SK-N-SH (cell line): ENCODE data around the gene ZNF579. TPM values are rescaled to one million over a fixed set of nuclear protein-coding genes. Genes with fewer than 3 reads are reported as not detected.

Experiments
- CTCF ChIA-PET: fragments of 300-600, 350-600 bp; formaldehyde crosslinking; extraction: SDS; loops from one replicate; lab custom pipeline; 2021; lab: Yijun Ruan, JAX
- POLR2A ChIA-PET: fragments of 350-600 bp; sonication (Branson Sonifier 250); formaldehyde crosslinking; extraction: SDS; loops from one replicate; lab custom pipeline; 2020; ENCODE audit warnings: antibody characterized with exemption, inconsistent platforms; lab: Yijun Ruan, JAX
- DNase-seq: peaks from one replicate; pipeline ENCODE4 v3.0.0; 2012
- H2AFZ ChIP-seq: fragments of 200-600 bp; sonication (generic); 2 replicates; pipeline ENCODE4 v1.8.1; 2016; ENCODE audit warnings: antibody characterized with exemption, mild to moderate bottlenecking, low read depth
- H3F3A ChIP-seq: fragments of 200-600 bp; sonication (generic); replicated peaks from 2 replicates; pipeline ENCODE3; 2016; ENCODE audit warnings: antibody characterized with exemption, mild to moderate bottlenecking; ENCODE audit not compliant: insufficient read depth
- H3K27ac ChIP-seq, 2 experiments: fragments of 200-500 bp in 1 of 2; fragments of 200-600 bp in 1 of 2; sonication (Bioruptor generic) in 1 of 2; sonication (generic), shearing (Covaris generic) in 1 of 2; 2 replicates each; pipeline versions ENCODE4 v1.5.1 to v1.6.1; 2014 to 2016; ENCODE audit warnings: low read depth in 2 of 2, inconsistent platforms in 1 of 2, low read length in 1 of 2, mild to moderate bottlenecking in 1 of 2, mixed read lengths in 1 of 2
- H3K27me3 ChIP-seq: fragments of 200-600 bp; sonication (generic), shearing (Covaris generic); 2 replicates; pipeline ENCODE4 v1.6.1; 2016; ENCODE audit warnings: mixed run types; ENCODE audit not compliant: insufficient read depth
- H3K36me3 ChIP-seq, 2 experiments: fragments of 200-500 bp in 1 of 2; fragments of 200-600 bp in 1 of 2; sonication (Bioruptor generic) in 1 of 2; sonication (generic) in 1 of 2; replicated peaks in 1 of 2; 2 replicates each; pipeline versions ENCODE3 to v1.5.1; 2014 to 2016; ENCODE audit warnings: low read length in 1 of 2, mild to moderate bottlenecking in 1 of 2; ENCODE audit not compliant: insufficient read depth in 2 of 2, control insufficient read depth in 1 of 2
- H3K4me1 ChIP-seq, 2 experiments: fragments of 200-500 bp in 1 of 2; fragments of 200-600 bp in 1 of 2; sonication (Bioruptor generic) in 1 of 2; sonication (generic), shearing (Covaris generic) in 1 of 2; 2 replicates each; pipeline versions ENCODE4 v1.5.1 to v1.6.1; 2014 to 2016; ENCODE audit warnings: low read depth in 1 of 2, low read length in 1 of 2, mixed run types in 1 of 2; ENCODE audit not compliant: insufficient read depth in 2 of 2, control insufficient read depth in 1 of 2
- H3K4me2 ChIP-seq: fragments of 200-600 bp; sonication (generic), shearing (Covaris generic); 2 replicates; pipeline ENCODE4 v1.6.1; 2017; ENCODE audit warnings: mixed run types
- H3K4me3 ChIP-seq, 2 experiments: fragments of 200-500 bp in 1 of 2; fragments of 200-600 bp in 1 of 2; sonication (Bioruptor generic) in 1 of 2; sonication (generic), shearing (Covaris generic) in 1 of 2; 2 replicates each; pipeline versions ENCODE4 v1.5.1 to v1.8.1; 2014 to 2016; ENCODE audit warnings: low read depth in 2 of 2, inconsistent platforms in 1 of 2, low read length in 1 of 2, mild to moderate bottlenecking in 1 of 2, mixed read lengths in 1 of 2, moderate library complexity in 1 of 2
- H3K79me2 ChIP-seq: fragments of 200-600 bp; sonication (generic); 2 replicates; pipeline ENCODE4 v1.8.1; 2017; ENCODE audit warnings: mild to moderate bottlenecking; ENCODE audit not compliant: insufficient read depth
- H3K9ac ChIP-seq: fragments of 200-600 bp; sonication (generic); 2 replicates; pipeline ENCODE4 v1.6.1; 2017; ENCODE audit warnings: mixed run types
- H3K9me2 ChIP-seq: fragments of 200-600 bp; sonication (generic); 2 replicates; pipeline ENCODE4 v1.6.1; 2017; ENCODE audit warnings: mixed run types
- H3K9me3 ChIP-seq: fragments of 200-600 bp; sonication (generic); 2 replicates; pipeline ENCODE4 v1.6.1; 2017; ENCODE audit warnings: mixed run types, mild to moderate bottlenecking, moderate library complexity
- H4K20me1 ChIP-seq: fragments of 200-600 bp; sonication (generic); 2 replicates; pipeline ENCODE4 v1.6.1; 2017; ENCODE audit warnings: mild to moderate bottlenecking, mixed run types; ENCODE audit not compliant: insufficient read depth
- CHD2 ChIP-seq: fragments of 150-350 bp; IDR thresholded peaks from 2 replicates; pipeline ENCODE4 v1.6.1; 2018; ENCODE audit warnings: low read length; ENCODE audit not compliant: partially characterized antibody
- ELF1 ChIP-seq: IDR thresholded peaks from 2 replicates; pipeline ENCODE4 v1.4.0; 2012
- FOXJ3 ChIP-seq: sonication (generic); formaldehyde crosslinking; IDR thresholded peaks from 2 replicates; pipeline ENCODE4 v1.5.1; 2020; ENCODE audit warnings: mild to moderate bottlenecking, missing genetic modification reagents
- FOXM1 ChIP-seq: IDR thresholded peaks from 2 replicates; pipeline ENCODE4 v1.4.0; 2012; ENCODE audit warnings: low read depth, mild to moderate bottlenecking
- NFIC ChIP-seq: IDR thresholded peaks from 2 replicates; pipeline ENCODE4 v1.4.0; 2012; ENCODE audit warnings: borderline replicate concordance
- POLR2AphosphoS5 ChIP-seq: IDR thresholded peaks from 2 replicates; pipeline ENCODE4 v1.6.1; 2012; ENCODE audit warnings: low read depth, low read length
- RFX5 ChIP-seq: IDR thresholded peaks from 2 replicates; pipeline ENCODE4 v1.6.1; 2012; ENCODE audit warnings: mild to moderate bottlenecking, improper control_type of control experiment, low read length
- SIN3A ChIP-seq: IDR thresholded peaks from 2 replicates; pipeline ENCODE4 v1.6.1; 2012; ENCODE audit warnings: low read depth, mild to moderate bottlenecking, low read length, moderate library complexity, borderline replicate concordance
- SMC3 ChIP-seq: IDR thresholded peaks from 2 replicates; pipeline ENCODE4 v1.6.1; 2012; ENCODE audit warnings: low read depth, low read length, improper control_type of control experiment
- TAF1 ChIP-seq: IDR thresholded peaks from 2 replicates; pipeline ENCODE4 v1.6.1; 2012; ENCODE audit warnings: low read depth, mild to moderate bottlenecking, low read length, moderate library complexity, borderline replicate concordance
- TCF12 ChIP-seq: IDR thresholded peaks from 2 replicates; pipeline ENCODE4 v1.4.0; 2012
- TEAD4 ChIP-seq: IDR thresholded peaks from 2 replicates; pipeline ENCODE4 v1.4.0; 2012; ENCODE audit warnings: mild to moderate bottlenecking, borderline replicate concordance; ENCODE audit not compliant: insufficient read depth
- YY1 ChIP-seq: IDR thresholded peaks from 2 replicates; pipeline ENCODE4 v1.4.0; 2012; ENCODE audit warnings: low read depth, mild to moderate bottlenecking
- WGBS: methylation state at CpG from one replicate; pipeline ENCODE4 v1.1.6; 2017; ENCODE audit warnings: low lambda C conversion rate; 5-methylcytosine and 5-hydroxymethylcytosine counted together
- polyA plus RNA-seq, 3 experiments: library from polyadenylated mRNA; depleted of rRNA; stranded (reverse); fragments of >200 nt; gene quantifications; 2 replicates each; pipeline ENCODE4 v1.2.3, GENCODE V29; 2012
- TF ChIP-seq, protein P1 (sequence below): IDR thresholded peaks from 2 replicates; pipeline ENCODE4 v1.4.0; 2012; ENCODE audit warnings: low read depth
- TF ChIP-seq, protein P2 (sequence below): IDR thresholded peaks from 2 replicates; pipeline ENCODE4; 2012
- TF ChIP-seq, protein P3 (sequence below): fragments of 150-350 bp; IDR thresholded peaks from 2 replicates; pipeline ENCODE4 v1.6.1; 2017; ENCODE audit warnings: antibody characterized with exemption, low read length, low read depth, borderline replicate concordance
- TF ChIP-seq, protein P4 (sequence below): fragments of 200-600 bp; sonication (generic); IDR thresholded peaks from 2 replicates; pipeline ENCODE4 v1.6.1; 2017; ENCODE audit warnings: antibody characterized with exemption, mild to moderate bottlenecking, moderate library complexity

Gene ZNF579
- polyA plus RNA-seq, 1 of the 3 experiments (the other 2 are of a cell fraction) = 5.9 TPM

DNA sequence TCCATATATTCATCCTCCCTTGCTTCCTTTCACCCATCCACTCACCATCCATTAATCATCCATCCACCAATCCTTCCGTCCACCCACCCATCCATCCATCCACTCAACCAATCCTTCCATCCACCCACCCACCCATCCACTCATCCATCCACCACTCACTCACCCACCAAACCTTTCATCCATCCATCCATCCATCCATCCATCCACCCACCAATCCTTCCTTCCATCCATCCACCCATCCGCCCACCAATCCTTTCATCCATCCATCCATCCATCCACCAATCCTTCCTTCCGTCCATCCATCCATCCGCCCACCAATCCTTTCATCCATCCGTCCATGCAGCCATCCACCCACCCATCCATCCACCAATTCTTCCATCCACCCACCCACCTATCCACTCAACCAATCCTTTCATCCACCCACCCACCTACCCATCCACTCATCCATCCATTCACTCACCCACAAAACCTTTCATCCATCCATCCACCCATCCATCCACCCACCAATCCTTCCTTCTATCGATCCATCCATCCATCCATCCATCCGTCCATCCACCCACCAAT is 38.3 kb downstream of the ZNF579 start:
- no peaks in the 10 kb centered on the region for H3K9me2 ChIP-seq
- DNase-seq = no peak
- H3K79me2 ChIP-seq = no peaks in the 10 kb centered on the region
- no peak overlapping the region for H3K4me3 ChIP-seq
- no peaks in the 10 kb centered on the region for H4K20me1 ChIP-seq
- TF ChIP-seq ELF1 (no peak), CHD2 (no peak), TAF1 (no peak), TEAD4 (no peak), YY1 (no peak)
- TF ChIP-seq, protein P1, sequence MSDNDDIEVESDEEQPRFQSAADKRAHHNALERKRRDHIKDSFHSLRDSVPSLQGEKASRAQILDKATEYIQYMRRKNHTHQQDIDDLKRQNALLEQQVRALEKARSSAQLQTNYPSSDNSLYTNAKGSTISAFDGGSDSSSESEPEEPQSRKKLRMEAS = no peak
- TF ChIP-seq, protein P2, sequence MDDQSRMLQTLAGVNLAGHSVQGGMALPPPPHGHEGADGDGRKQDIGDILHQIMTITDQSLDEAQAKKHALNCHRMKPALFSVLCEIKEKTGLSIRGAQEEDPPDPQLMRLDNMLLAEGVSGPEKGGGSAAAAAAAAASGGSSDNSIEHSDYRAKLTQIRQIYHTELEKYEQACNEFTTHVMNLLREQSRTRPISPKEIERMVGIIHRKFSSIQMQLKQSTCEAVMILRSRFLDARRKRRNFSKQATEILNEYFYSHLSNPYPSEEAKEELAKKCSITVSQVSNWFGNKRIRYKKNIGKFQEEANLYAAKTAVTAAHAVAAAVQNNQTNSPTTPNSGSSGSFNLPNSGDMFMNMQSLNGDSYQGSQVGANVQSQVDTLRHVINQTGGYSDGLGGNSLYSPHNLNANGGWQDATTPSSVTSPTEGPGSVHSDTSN = no peak
- TF ChIP-seq, protein P3, sequence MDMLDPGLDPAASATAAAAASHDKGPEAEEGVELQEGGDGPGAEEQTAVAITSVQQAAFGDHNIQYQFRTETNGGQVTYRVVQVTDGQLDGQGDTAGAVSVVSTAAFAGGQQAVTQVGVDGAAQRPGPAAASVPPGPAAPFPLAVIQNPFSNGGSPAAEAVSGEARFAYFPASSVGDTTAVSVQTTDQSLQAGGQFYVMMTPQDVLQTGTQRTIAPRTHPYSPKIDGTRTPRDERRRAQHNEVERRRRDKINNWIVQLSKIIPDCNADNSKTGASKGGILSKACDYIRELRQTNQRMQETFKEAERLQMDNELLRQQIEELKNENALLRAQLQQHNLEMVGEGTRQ = no peak
- no peaks in the 10 kb centered on the region for H3K9me3 ChIP-seq
- no peak overlapping the region for H2AFZ ChIP-seq
- POLR2A ChIA-PET = no interaction called here
- H3K27ac ChIP-seq = no peak overlapping the region
- H3K36me3 ChIP-seq = no peaks in the 10 kb centered on the region
- CTCF ChIA-PET = interaction anchor here (1.0 kb wide), 1 partner anchor 25 kb away, joined by 3 read pairs; no protein-coding TSS in a partner anchor
- H3K9ac ChIP-seq = no peak overlapping the region
- 51% methylated on average over 7 of the region's 7 CpGs for WGBS
- peaks cover 4% of the 10 kb centered on the region for H3F3A ChIP-seq
- peaks cover 2 to 8% of the 10 kb centered on the region in 2 experiments; a peak in 2 of 4 replicates for H3K4me1 ChIP-seq
- H3K4me2 ChIP-seq = no peak overlapping the region
- H3K27me3 ChIP-seq = no peaks in the 10 kb centered on the region

DNA sequence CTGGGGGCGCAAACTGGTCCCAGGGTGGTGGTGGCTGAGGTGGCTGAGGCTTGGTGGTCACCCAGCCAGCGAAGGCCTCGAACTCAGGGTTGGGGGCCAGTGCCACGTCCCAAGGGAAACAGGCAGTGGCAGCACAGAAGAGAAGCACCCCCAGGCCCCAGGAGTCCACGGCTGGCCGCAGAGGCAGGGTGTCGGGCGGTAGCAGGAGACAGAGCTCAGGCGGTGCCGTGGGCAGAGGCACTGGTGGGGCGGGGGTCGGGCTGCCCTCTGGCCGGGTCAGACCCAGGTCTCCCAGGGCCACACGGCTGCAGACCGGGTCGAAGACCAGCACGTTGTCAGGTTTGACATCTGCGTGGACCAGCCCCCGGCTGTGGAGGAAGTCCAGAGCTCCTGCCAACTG is 39.6 kb downstream of the ZNF579 start:
- H3K27me3 ChIP-seq = no peaks in the 10 kb centered on the region
- TF ChIP-seq FOXJ3 (CRISPR knock-in tag) = no peak
- no peak for TF ChIP-seq TEAD4
- no peak for TF ChIP-seq TCF12
- TF ChIP-seq NFIC = no peak
- TF ChIP-seq POLR2AphosphoS5 = no peak
- no peak for TF ChIP-seq ELF1
- no peak for TF ChIP-seq SIN3A
- TF ChIP-seq, protein P4, sequence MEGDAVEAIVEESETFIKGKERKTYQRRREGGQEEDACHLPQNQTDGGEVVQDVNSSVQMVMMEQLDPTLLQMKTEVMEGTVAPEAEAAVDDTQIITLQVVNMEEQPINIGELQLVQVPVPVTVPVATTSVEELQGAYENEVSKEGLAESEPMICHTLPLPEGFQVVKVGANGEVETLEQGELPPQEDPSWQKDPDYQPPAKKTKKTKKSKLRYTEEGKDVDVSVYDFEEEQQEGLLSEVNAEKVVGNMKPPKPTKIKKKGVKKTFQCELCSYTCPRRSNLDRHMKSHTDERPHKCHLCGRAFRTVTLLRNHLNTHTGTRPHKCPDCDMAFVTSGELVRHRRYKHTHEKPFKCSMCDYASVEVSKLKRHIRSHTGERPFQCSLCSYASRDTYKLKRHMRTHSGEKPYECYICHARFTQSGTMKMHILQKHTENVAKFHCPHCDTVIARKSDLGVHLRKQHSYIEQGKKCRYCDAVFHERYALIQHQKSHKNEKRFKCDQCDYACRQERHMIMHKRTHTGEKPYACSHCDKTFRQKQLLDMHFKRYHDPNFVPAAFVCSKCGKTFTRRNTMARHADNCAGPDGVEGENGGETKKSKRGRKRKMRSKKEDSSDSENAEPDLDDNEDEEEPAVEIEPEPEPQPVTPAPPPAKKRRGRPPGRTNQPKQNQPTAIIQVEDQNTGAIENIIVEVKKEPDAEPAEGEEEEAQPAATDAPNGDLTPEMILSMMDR = no peak
- no peak for TF ChIP-seq SMC3
- TF ChIP-seq FOXM1 = no peak
- TF ChIP-seq RFX5 = no peak

More for the DNA sequence above, 39.6 kb downstream of the ZNF579 start:
- H3K4me3 ChIP-seq = no peak overlapping the region
- ChIA-PET POLR2A (no interaction called here), CTCF (interaction anchor here (1.0 to 1.4 kb wide), 4 partner anchors 24 to 37 kb away, joined by 3 to 5 read pairs (median 4); no protein-coding TSS in a partner anchor)
- no peaks in the 10 kb centered on the region for H3K9me2 ChIP-seq
- no peak overlapping the region for H3K9ac ChIP-seq
- H4K20me1 ChIP-seq = no peaks in the 10 kb centered on the region
- H2AFZ ChIP-seq = no peak overlapping the region
- DNase-seq = no peak
- H3K79me2 ChIP-seq = no peaks in the 10 kb centered on the region
- 57% methylated on average over 17 of the region's 19 CpGs for WGBS
- no peak overlapping the region for H3K27ac ChIP-seq
- H3K9me3 ChIP-seq = no peaks in the 10 kb centered on the region
- H3K36me3 ChIP-seq = no peaks in the 10 kb centered on the region
- no peak overlapping the region for H3K4me2 ChIP-seq
- peaks cover 4% of the 10 kb centered on the region for H3F3A ChIP-seq
- peaks cover 0 to 3% of the 10 kb centered on the region in 2 experiments; a peak in 2 of 4 replicates for H3K4me1 ChIP-seq
